GM12878 (cell line): ENCODE results near the gene SRCAP. TPM values are rescaled to one million over a fixed set of nuclear protein-coding genes. Genes with fewer than 3 reads are reported as not detected.

ENCODE experiments used
- ATAC-seq: fragments of 200-7000 bp; cut with Tn5 transposase; 3 replicates; pipeline ENCODE4 v1.9.1; 2020; ENCODE audit warnings: mild to moderate bottlenecking, moderate library complexity
- BruUV-seq: library from RNA; stranded (reverse); fragments of 400-500 nt; replicated peaks from 2 replicates; lab custom pipeline; 2021; lab: Mats Ljungman, UMichigan
- CTCF ChIA-PET: fragments of 300-600 bp; sonication (Branson Sonifier 250); formaldehyde crosslinking; extraction: SDS; loops from one replicate; lab custom pipeline; 2021; ENCODE audit warnings: inconsistent platforms; lab: Yijun Ruan, JAX
- POLR2A ChIA-PET: fragments of 350-600 bp; formaldehyde crosslinking; extraction: SDS; loops from one replicate; lab custom pipeline; 2021; ENCODE audit warnings: inconsistent platforms; lab: Charles Lee
- RAD21 ChIA-PET: fragments of 300-600 bp; sonication (Branson Sonifier 250); formaldehyde crosslinking; loops from one replicate; lab custom pipeline; 2023; ENCODE audit warnings: antibody characterized with exemption; ENCODE audit not compliant: unreplicated experiment; lab: Charles Lee
- SMC1A ChIA-PET: fragments of 300-600 bp; sonication (Branson Sonifier 250); formaldehyde crosslinking; loops from one replicate; lab custom pipeline; 2023; ENCODE audit not compliant: unreplicated experiment, uncharacterized antibody; lab: Charles Lee
- DNase-seq: peaks from one replicate; pipeline ENCODE4 v3.0.0-alpha.2; 2011; ENCODE audit warnings: low read depth, low spot score
- FAIRE-seq: peaks from 3 replicates; lab custom pipeline; 2011; peaks lifted over from hg19 to GRCh38; lab: Jason Lieb, UNC
- H2AFZ ChIP-seq: 2 replicates; pipeline ENCODE4 v1.6.0; 2011; ENCODE audit warnings: low read depth, low read length, control low read depth; ENCODE audit not compliant: control insufficient read depth
- H3K27ac ChIP-seq: 2 replicates; pipeline ENCODE4 v1.5.1; 2011; ENCODE audit warnings: control low read depth; ENCODE audit not compliant: control insufficient read depth, insufficient read depth
- H3K27me3 ChIP-seq, 2 experiments: replicated peaks in 1 of 2; 2 replicates each; pipeline versions ENCODE4 v1.6.0 to v1.6.1; 2011; ENCODE audit warnings: low read length in 1 of 2; ENCODE audit not compliant: control insufficient read depth in 2 of 2, insufficient read depth in 2 of 2
- H3K36me3 ChIP-seq, 2 experiments: 2 replicates each; pipeline ENCODE4 v1.5.1; 2011; ENCODE audit warnings: low read length in 1 of 2; ENCODE audit not compliant: control insufficient read depth in 2 of 2, insufficient read depth in 2 of 2
- H3K4me1 ChIP-seq: 2 replicates; pipeline ENCODE4 v1.6.1; 2011; ENCODE audit warnings: mild to moderate bottlenecking, low read length, moderate library complexity, mixed read lengths; ENCODE audit not compliant: control insufficient read depth, insufficient read depth
- H3K4me2 ChIP-seq: 2 replicates; pipeline ENCODE4 v1.6.0; 2011; ENCODE audit warnings: control low read depth; ENCODE audit not compliant: control insufficient read depth, insufficient read depth
- H3K4me3 ChIP-seq: fragments of 200-600 bp; sonication (generic); 2 replicates; pipeline ENCODE4 v1.5.1; 2016
- H3K79me2 ChIP-seq: 2 replicates; pipeline ENCODE4 v1.6.0; 2011; ENCODE audit warnings: low read length; ENCODE audit not compliant: control insufficient read depth, insufficient read depth
- H3K9ac ChIP-seq: 2 replicates; pipeline ENCODE4 v1.8.0; 2011; ENCODE audit warnings: low read length, control low read depth, mixed read lengths; ENCODE audit not compliant: control insufficient read depth, insufficient read depth
- H3K9me3 ChIP-seq: replicated peaks from 3 replicates; pipeline ENCODE4 v1.5.1; 2011; ENCODE audit warnings: mild to moderate bottlenecking, low read length; ENCODE audit not compliant: control insufficient read depth, insufficient read depth
- H4K20me1 ChIP-seq: 2 replicates; pipeline ENCODE4 v1.6.0; 2011; ENCODE audit not compliant: control insufficient read depth, insufficient read depth
- FOS ChIP-seq: IDR thresholded peaks from 3 replicates; pipeline ENCODE4 v1.6.1; 2011; ENCODE audit warnings: borderline replicate concordance; ENCODE audit not compliant: insufficient read length; ENCODE audit errors: extremely low read depth
- GATAD2B ChIP-seq: fragments of 450-650 bp; conservative IDR thresholded peaks from 2 replicates; pipeline ENCODE4 v1.6.1; 2017; ENCODE audit warnings: low read depth, mild to moderate bottlenecking, moderate library complexity
- MYB ChIP-seq: fragments of 150-350 bp; IDR thresholded peaks from 2 replicates; pipeline ENCODE4 v1.6.1; 2014; ENCODE audit warnings: mild to moderate bottlenecking, low read depth, low read length, borderline replicate concordance
- NBN ChIP-seq: fragments of 450-650 bp; IDR thresholded peaks from 2 replicates; pipeline ENCODE4 v1.6.1; 2016
- NFXL1 ChIP-seq: fragments of 450-650 bp; IDR thresholded peaks from 2 replicates; pipeline ENCODE4 v1.6.1; 2017; ENCODE audit warnings: antibody characterized with exemption, mild to moderate bottlenecking, borderline replicate concordance
- NRF1 ChIP-seq: conservative IDR thresholded peaks from 2 replicates; pipeline ENCODE4 v1.6.1; 2011; ENCODE audit warnings: mild to moderate bottlenecking, low read depth, low read length, improper control_type of control experiment
- PAX8 ChIP-seq: fragments of 450-650 bp; IDR thresholded peaks from 2 replicates; pipeline ENCODE4 v1.6.1; 2017; ENCODE audit warnings: mild to moderate bottlenecking, moderate library complexity
- POLR2AphosphoS2 ChIP-seq: IDR thresholded peaks from 2 replicates; pipeline ENCODE4 v1.6.1; 2011; ENCODE audit warnings: low read depth, mild to moderate bottlenecking, low read length, improper control_type of control experiment, moderate library complexity
- ZZZ3 ChIP-seq: IDR thresholded peaks from 2 replicates; pipeline ENCODE4 v1.6.1; 2011; ENCODE audit warnings: low read depth; ENCODE audit not compliant: control insufficient read depth, insufficient read length
- WGBS: methylation state at CpG from one replicate; pipeline ENCODE4 v1.1.6; 2016; ENCODE audit warnings: low lambda C conversion rate; ENCODE audit not compliant: insufficient replicate concordance, insufficient coverage; ENCODE audit errors: missing lambda C conversion rate; 5-methylcytosine and 5-hydroxymethylcytosine counted together
- in situ Hi-C: fragments of 300-500 bp; cut with MboI; formaldehyde crosslinking; loops from 9 replicates; pipeline ENCODE4 v1.14.3; 2018; ENCODE audit warnings: mixed read lengths
- intact Hi-C: fragments of 100-400 bp; cut with micrococcal nuclease; formaldehyde crosslinking; loops from one replicate; pipeline ENCODE4 v1.14.2; 2022; ENCODE audit not compliant: unreplicated experiment
- polyA plus RNA-seq, 11 experiments: library from polyadenylated mRNA; depleted of rRNA in 4 of 11; unstranded in 6 of 11; stranded (reverse) in 5 of 11; fragments of >200 nt; fragmentation: Nextera tagmentation in 4 of 11; fragmentation: Illumina TruSeq in 1 of 11; extraction: Ambion mirVana in 4 of 11; extraction: Trizol in 1 of 11; gene quantifications; 1 replicate in 1 of 11; 2 replicates in 10 of 11; pipeline versions ENCODE4 v1.2.1 to v1.2.3, GENCODE V29; 2011 to 2016; ENCODE audit warnings: inconsistent platforms in 2 of 11, missing spikeins in 2 of 11, low read depth in 1 of 11
- total RNA-seq, 4 experiments: library from RNA; depleted of rRNA in 3 of 4; stranded (reverse); fragments of >200 nt in 3 of 4; fragmentation: Illumina TruSeq in 1 of 4; extraction: Trizol in 1 of 4; gene quantifications; 2 replicates each; pipeline versions ENCODE4 v1.2.1 to v1.2.3, GENCODE V29; 2013 to 2021
- TF ChIP-seq, protein P1 (sequence below): IDR thresholded peaks from 2 replicates; pipeline ENCODE4 v1.6.1; 2011; ENCODE audit warnings: mild to moderate bottlenecking, low read depth, low read length, moderate library complexity; ENCODE audit not compliant: insufficient replicate concordance
- TF ChIP-seq, protein P2 (sequence below): fragments of 450-650 bp; formaldehyde crosslinking; IDR thresholded peaks from 2 replicates; pipeline ENCODE4 v1.4.0; 2022; ENCODE audit warnings: mild to moderate bottlenecking, moderate library complexity
- TF ChIP-seq, protein P3 (sequence below): fragments of 450-650 bp; formaldehyde crosslinking; IDR thresholded peaks from 2 replicates; pipeline ENCODE4 v1.5.0; 2022; ENCODE audit warnings: mild to moderate bottlenecking, missing genetic modification characterization

SRCAP gene
- total and polyA plus RNA-seq, 10 of the 15 experiments (the other 5 are each of a cell fraction or from before 2014, with no cell fraction given): 0.24 to 58.4 (median 11.6) TPM

DNA sequence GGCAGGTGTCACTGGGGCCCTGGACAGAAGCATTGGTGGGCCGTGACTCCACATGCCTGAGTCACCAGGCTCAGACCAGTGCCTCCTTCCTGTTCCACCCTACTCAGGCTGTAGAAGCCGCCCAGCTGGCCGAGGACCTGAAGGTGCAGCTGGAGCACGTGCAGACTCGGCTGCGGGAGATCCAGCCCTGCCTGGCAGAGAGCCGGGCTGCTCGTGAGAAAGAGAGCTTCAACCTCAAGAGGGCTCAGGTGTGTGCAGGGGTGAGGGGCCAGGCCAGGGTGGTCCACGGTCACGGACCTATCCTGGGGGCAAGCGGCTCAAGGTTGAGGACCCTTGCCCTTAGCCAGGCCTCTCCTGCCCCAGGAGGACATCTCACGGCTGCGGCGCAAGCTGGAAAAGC, 72.8 kb downstream of the SRCAP start:
- no peak overlapping the region for H2AFZ ChIP-seq
- intact Hi-C loops: no loop called here
- H3K9ac ChIP-seq: no peak overlapping the region
- no peak overlapping the region for H3K27ac ChIP-seq
- no peaks in the 10 kb centered on the region for H3K27me3 ChIP-seq
- ChIA-PET RAD21 (no interaction called here), SMC1A (no interaction called here), POLR2A (interaction anchor here (1.2 kb wide), 1 partner anchor 24 kb away, joined by 4 read pairs; the partner anchor contains the start of gene PHKG2), CTCF (interaction anchor here (0.9 kb wide), 1 partner anchor 9 kb away, joined by 4 read pairs; no protein-coding TSS in a partner anchor)
- BruUV-seq: no TSS peak
- no peaks in the 10 kb centered on the region for H3K9me3 ChIP-seq
- H3K36me3 ChIP-seq: peaks cover 20 to 32% of the 10 kb centered on the region in 2 experiments; a peak in 3 of 4 replicates
- DNase-seq: no peak
- no peak for FAIRE-seq
- H3K4me2 ChIP-seq: no peak overlapping the region
- no peaks in the 10 kb centered on the region for H4K20me1 ChIP-seq
- no peaks in the 10 kb centered on the region for H3K4me1 ChIP-seq
- H3K4me3 ChIP-seq: no peak overlapping the region
- no peak for ATAC-seq
- WGBS: 95% methylated on average over 14 of the region's 14 CpGs
- peaks cover 2% of the 10 kb centered on the region; the same call in 1 of the 2 replicates for H3K79me2 ChIP-seq
- no peak for TF ChIP-seq NRF1
- TF ChIP-seq FOS: no peak
- TF ChIP-seq NFXL1: no peak
- no peak for TF ChIP-seq POLR2AphosphoS2
- TF ChIP-seq PAX8: no peak
- TF ChIP-seq NBN: no peak
- TF ChIP-seq, protein P1, sequence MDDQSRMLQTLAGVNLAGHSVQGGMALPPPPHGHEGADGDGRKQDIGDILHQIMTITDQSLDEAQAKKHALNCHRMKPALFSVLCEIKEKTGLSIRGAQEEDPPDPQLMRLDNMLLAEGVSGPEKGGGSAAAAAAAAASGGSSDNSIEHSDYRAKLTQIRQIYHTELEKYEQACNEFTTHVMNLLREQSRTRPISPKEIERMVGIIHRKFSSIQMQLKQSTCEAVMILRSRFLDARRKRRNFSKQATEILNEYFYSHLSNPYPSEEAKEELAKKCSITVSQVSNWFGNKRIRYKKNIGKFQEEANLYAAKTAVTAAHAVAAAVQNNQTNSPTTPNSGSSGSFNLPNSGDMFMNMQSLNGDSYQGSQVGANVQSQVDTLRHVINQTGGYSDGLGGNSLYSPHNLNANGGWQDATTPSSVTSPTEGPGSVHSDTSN: no peak
- TF ChIP-seq MYB: no peak
- TF ChIP-seq, protein P2, sequence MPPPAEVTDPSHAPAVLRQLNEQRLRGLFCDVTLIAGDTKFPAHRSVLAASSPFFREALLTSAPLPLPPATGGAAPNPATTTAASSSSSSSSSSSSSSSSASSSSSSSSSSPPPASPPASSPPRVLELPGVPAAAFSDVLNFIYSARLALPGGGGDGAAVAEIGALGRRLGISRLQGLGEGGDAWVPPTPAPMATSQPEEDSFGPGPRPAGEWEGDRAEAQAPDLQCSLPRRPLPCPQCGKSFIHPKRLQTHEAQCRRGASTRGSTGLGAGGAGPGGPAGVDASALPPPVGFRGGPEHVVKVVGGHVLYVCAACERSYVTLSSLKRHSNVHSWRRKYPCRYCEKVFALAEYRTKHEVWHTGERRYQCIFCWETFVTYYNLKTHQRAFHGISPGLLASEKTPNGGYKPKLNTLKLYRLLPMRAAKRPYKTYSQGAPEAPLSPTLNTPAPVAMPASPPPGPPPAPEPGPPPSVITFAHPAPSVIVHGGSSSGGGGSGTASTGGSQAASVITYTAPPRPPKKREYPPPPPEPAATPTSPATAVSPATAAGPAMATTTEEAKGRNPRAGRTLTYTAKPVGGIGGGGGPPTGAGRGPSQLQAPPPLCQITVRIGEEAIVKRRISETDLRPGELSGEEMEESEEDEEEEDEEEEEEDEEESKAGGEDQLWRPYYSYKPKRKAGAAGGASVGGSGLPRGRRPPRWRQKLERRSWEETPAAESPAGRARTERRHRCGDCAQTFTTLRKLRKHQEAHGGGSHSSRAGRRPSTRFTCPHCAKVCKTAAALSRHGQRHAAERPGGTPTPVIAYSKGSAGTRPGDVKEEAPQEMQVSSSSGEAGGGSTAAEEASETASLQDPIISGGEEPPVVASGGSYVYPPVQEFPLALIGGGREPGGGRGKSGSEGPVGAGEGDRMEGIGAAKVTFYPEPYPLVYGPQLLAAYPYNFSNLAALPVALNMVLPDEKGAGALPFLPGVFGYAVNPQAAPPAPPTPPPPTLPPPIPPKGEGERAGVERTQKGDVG (CRISPR knock-in tag): no peak
- no peak for TF ChIP-seq GATAD2B
- TF ChIP-seq, protein P3, sequence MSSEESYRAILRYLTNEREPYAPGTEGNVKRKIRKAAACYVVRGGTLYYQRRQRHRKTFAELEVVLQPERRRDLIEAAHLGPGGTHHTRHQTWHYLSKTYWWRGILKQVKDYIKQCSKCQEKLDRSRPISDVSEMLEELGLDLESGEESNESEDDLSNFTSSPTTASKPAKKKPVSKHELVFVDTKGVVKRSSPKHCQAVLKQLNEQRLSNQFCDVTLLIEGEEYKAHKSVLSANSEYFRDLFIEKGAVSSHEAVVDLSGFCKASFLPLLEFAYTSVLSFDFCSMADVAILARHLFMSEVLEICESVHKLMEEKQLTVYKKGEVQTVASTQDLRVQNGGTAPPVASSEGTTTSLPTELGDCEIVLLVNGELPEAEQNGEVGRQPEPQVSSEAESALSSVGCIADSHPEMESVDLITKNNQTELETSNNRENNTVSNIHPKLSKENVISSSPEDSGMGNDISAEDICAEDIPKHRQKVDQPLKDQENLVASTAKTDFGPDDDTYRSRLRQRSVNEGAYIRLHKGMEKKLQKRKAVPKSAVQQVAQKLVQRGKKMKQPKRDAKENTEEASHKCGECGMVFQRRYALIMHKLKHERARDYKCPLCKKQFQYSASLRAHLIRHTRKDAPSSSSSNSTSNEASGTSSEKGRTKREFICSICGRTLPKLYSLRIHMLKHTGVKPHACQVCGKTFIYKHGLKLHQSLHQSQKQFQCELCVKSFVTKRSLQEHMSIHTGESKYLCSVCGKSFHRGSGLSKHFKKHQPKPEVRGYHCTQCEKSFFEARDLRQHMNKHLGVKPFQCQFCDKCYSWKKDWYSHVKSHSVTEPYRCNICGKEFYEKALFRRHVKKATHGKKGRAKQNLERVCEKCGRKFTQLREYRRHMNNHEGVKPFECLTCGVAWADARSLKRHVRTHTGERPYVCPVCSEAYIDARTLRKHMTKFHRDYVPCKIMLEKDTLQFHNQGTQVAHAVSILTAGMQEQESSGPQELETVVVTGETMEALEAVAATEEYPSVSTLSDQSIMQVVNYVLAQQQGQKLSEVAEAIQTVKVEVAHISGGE: no peak
- no peak for TF ChIP-seq ZZZ3
- TF ChIP-seq, all 136 proteins: peak for 0
- in situ Hi-C loops: loop anchor here (25.0 kb wide), 1 partner anchor 1116 kb away; no protein-coding TSS in a partner anchor
